IPS-18a (cell line): ENCODE data around the gene NRM.
A peak's percentile ranks its signal among the peaks of the same experiment; 100 is the strongest.

ENCODE experiments used
- H3K27ac ChIP-seq: one replicate; pipeline ENCODE4 v1.5.1; 2013; ENCODE audit warnings: low read length
- H3K27me3 ChIP-seq: one replicate; pipeline ENCODE4 v1.6.1; 2013; ENCODE audit warnings: mild to moderate bottlenecking, low read length; ENCODE audit not compliant: control insufficient read depth, insufficient read depth
- H3K36me3 ChIP-seq: one replicate; pipeline ENCODE4 v1.6.1; 2013; ENCODE audit warnings: low read depth, low read length; ENCODE audit not compliant: control insufficient read depth
- H3K4me1 ChIP-seq: one replicate; pipeline ENCODE4 v1.6.1; 2013; ENCODE audit warnings: low read depth, low read length; ENCODE audit not compliant: control insufficient read depth
- H3K4me3 ChIP-seq: one replicate; pipeline ENCODE4 v1.5.1; 2013; ENCODE audit warnings: low read length
- H3K9ac ChIP-seq: one replicate; pipeline ENCODE4 v1.6.1; 2013; ENCODE audit warnings: mild to moderate bottlenecking, low read length, moderate library complexity
- H3K9me3 ChIP-seq: one replicate; pipeline ENCODE4 v1.6.1; 2013; ENCODE audit warnings: low read depth, low read length; ENCODE audit not compliant: control insufficient read depth

The NRM gene

GRCh38 chr6:30685157-30686008, 5.4 kb downstream of the NRM start:
- peak overlapping the region; percentile 78 for H3K4me3 ChIP-seq

GRCh38 chr6:30684386-30685156, 6.2 kb downstream of the NRM start:
- Histone ChIP-seq H3K9me3 (no peaks in the 10 kb centered on the region), H3K4me3 (peak overlapping the region; percentile 42)

More at GRCh38 chr6:30685157-30686008, 5.4 kb downstream of the NRM start:
- Histone ChIP-seq H3K27me3 (no peaks in the 10 kb centered on the region), H3K36me3 (no peaks in the 10 kb centered on the region), H3K4me1 (peaks cover 56% of the 10 kb centered on the region), H3K9ac (no peak overlapping the region), H3K9me3 (no peaks in the 10 kb centered on the region), H3K27ac (no peak overlapping the region)

GRCh38 chr6:30683980-30684338, 6.8 kb downstream of the NRM start:
- no peaks in the 10 kb centered on the region for H3K36me3 ChIP-seq
- H3K27me3 ChIP-seq: no peaks in the 10 kb centered on the region
- H3K9me3 ChIP-seq: no peaks in the 10 kb centered on the region
- no peak overlapping the region for H3K27ac ChIP-seq
- H3K9ac ChIP-seq: no peak overlapping the region
- H3K4me3 ChIP-seq: peak overlapping the region; percentile 42
- H3K4me1 ChIP-seq: peaks cover 53% of the 10 kb centered on the region

More at GRCh38 chr6:30684386-30685156, 6.2 kb downstream of the NRM start:
- Histone ChIP-seq H3K36me3 (no peaks in the 10 kb centered on the region), H3K27me3 (no peaks in the 10 kb centered on the region), H3K4me1 (peaks cover 51% of the 10 kb centered on the region), H3K27ac (no peak overlapping the region), H3K9ac (no peak overlapping the region)

- Histone ChIP-seq H3K4me3 (peak overlapping the region; percentile 42), H3K27ac (no peak overlapping the region), H3K4me1 (peaks cover 53% of the 10 kb centered on the region), H3K36me3 (no peaks in the 10 kb centered on the region), H3K9ac (peak overlapping the region; percentile 9), H3K27me3 (no peaks in the 10 kb centered on the region), H3K9me3 (no peaks in the 10 kb centered on the region)
These were observed 7.4 kb downstream of the NRM start for GRCh38 chr6:30683183-30683979.

- Histone ChIP-seq H3K4me1 (peaks cover 46% of the 10 kb centered on the region), H3K27ac (no peak overlapping the region), H3K9ac (no peak overlapping the region), H3K36me3 (peaks cover under 1% of the 10 kb centered on the region), H3K9me3 (no peaks in the 10 kb centered on the region), H3K27me3 (no peaks in the 10 kb centered on the region), H3K4me3 (peak overlapping the region; percentile 42)
These were observed 8.4 kb downstream of the NRM start for GRCh38 chr6:30682143-30683117.

GRCh38 chr6:30681766-30682142, 9.0 kb downstream of the NRM start:
- H3K4me3 ChIP-seq: no peak overlapping the region
- H3K4me1 ChIP-seq: peaks cover 46% of the 10 kb centered on the region
- H3K27ac ChIP-seq: no peak overlapping the region

GRCh38 chr6:30679765-30680535, 10.8 kb downstream of the NRM start:
- Histone ChIP-seq H3K27me3 (no peaks in the 10 kb centered on the region), H3K27ac (no peak overlapping the region), H3K4me1 (peaks cover 33% of the 10 kb centered on the region), H3K9ac (no peak overlapping the region), H3K9me3 (no peaks in the 10 kb centered on the region), H3K36me3 (peaks cover 10% of the 10 kb centered on the region), H3K4me3 (no peak overlapping the region)

More at GRCh38 chr6:30681766-30682142, 9.0 kb downstream of the NRM start:
- Histone ChIP-seq H3K9me3 (no peaks in the 10 kb centered on the region), H3K9ac (no peak overlapping the region), H3K27me3 (no peaks in the 10 kb centered on the region), H3K36me3 (peaks cover 7% of the 10 kb centered on the region)

- peaks cover 10% of the 10 kb centered on the region for H3K36me3 ChIP-seq
- H3K27ac ChIP-seq: no peak overlapping the region
- H3K9ac ChIP-seq: no peak overlapping the region
- no peaks in the 10 kb centered on the region for H3K27me3 ChIP-seq
- H3K4me3 ChIP-seq: peak overlapping the region; percentile 37
- H3K4me1 ChIP-seq: peaks cover 29% of the 10 kb centered on the region
- no peaks in the 10 kb centered on the region for H3K9me3 ChIP-seq
These were observed 11.6 kb downstream of the NRM start for GRCh38 chr6:30678964-30679726.

- no peak overlapping the region for H3K9ac ChIP-seq
- peaks cover 10% of the 10 kb centered on the region for H3K36me3 ChIP-seq
- no peaks in the 10 kb centered on the region for H3K27me3 ChIP-seq
- no peaks in the 10 kb centered on the region for H3K9me3 ChIP-seq
- peaks cover 6% of the 10 kb centered on the region for H3K4me1 ChIP-seq
- H3K4me3 ChIP-seq: no peak overlapping the region
- H3K27ac ChIP-seq: no peak overlapping the region
These were observed 14.0 kb downstream of the NRM start for GRCh38 chr6:30676660-30677285.
